HG03558 (cell line): ENCODE data around the gene FGF2.
A peak's percentile ranks its signal among the peaks of the same experiment; 100 is the strongest.
"Not testable (repeated sequence)": the region's sequence is repeated elsewhere in the genome, so short reads cannot be mapped to it uniquely, and the experiment has no call there.

ENCODE experiments used
- ATAC-seq: cut with Tn5 transposase; IDR thresholded peaks from one replicate; pipeline ENCODE4 v1.9.1; 2021; ENCODE audit warnings: moderate number of reproducible peaks; ENCODE audit not compliant: unreplicated experiment; ENCODE audit errors: extremely low read depth

The FGF2 gene

GRCh38 chr4:122914938-122915337 is 88.3 kb downstream of the FGF2 start:
- no peak for ATAC-seq

GRCh38 chr4:122917731-122918130 is 91.1 kb downstream of the FGF2 start:
- no peak for ATAC-seq

- no peak for ATAC-seq
Measured at GRCh38 chr4:122920473-122920872, 93.8 kb downstream of the FGF2 start.

- no peak for ATAC-seq
Measured at GRCh38 chr4:122921300-122921699, 94.7 kb downstream of the FGF2 start.

- peak; percentile 41 for ATAC-seq
Measured at GRCh38 chr4:122921971-122922876, 95.6 kb downstream of the FGF2 start, which contains the start of gene NUDT6. Gene NUDT6, minus strand, starts transcription at chr4:122922597. Its CDS starts 25 bp downstream, at chr4:122922572.

GRCh38 chr4:122922877-122923511 is 96.4 kb downstream of the FGF2 start:
- ATAC-seq = peak; percentile 94

- ATAC-seq = no peak
Measured at GRCh38 chr4:122928930-122929329, 102.3 kb downstream of the FGF2 start.

GRCh38 chr4:122930862-122931261 is 104.2 kb downstream of the FGF2 start:
- no peak for ATAC-seq

- no peak for ATAC-seq
Measured at GRCh38 chr4:122932763-122933162, 106.1 kb downstream of the FGF2 start.

- not testable (repeated sequence) for ATAC-seq
Measured at GRCh38 chr4:122945136-122945535, 118.5 kb downstream of the FGF2 start.

- no peak for ATAC-seq
Measured at GRCh38 chr4:122946142-122946541, 119.5 kb downstream of the FGF2 start.
